ENCODE measurements around the gene SP1.

The SP1 gene

GRCh38 chr12:53462935-53463334, 83.0 kb downstream of the SP1 start:
- H3K4me3 ChIP-seq (ENCODE audit: low read depth, low read length): no peak overlapping the region
- in situ Hi-C loops (cut with HindIII; ENCODE audit: low sequenced_read_pairs): no loop called here
- TF ChIP-seq CTCF (IDR thresholded peaks at IDR 0.05; ENCODE audit: low read depth, low read length): no peak
- no peak for DNase-seq (ENCODE audit: low read depth, low spot score)

GRCh38 chr12:53463802-53464560, 84.0 kb downstream of the SP1 start:
- no peak overlapping the region for H3K4me3 ChIP-seq (ENCODE audit: low read depth, low read length)
- TF ChIP-seq CTCF (IDR thresholded peaks at IDR 0.05; ENCODE audit: low read depth, low read length): no peak
- in situ Hi-C loops (cut with HindIII; ENCODE audit: low sequenced_read_pairs): no loop called here
- DNase-seq (ENCODE audit: low read depth, low spot score): no peak

GRCh38 chr12:53464685-53465418, 84.9 kb downstream of the SP1 start:
- in situ Hi-C loops (cut with HindIII; ENCODE audit: low sequenced_read_pairs): no loop called here
- DNase-seq (ENCODE audit: low read depth, low spot score): no peak
- TF ChIP-seq CTCF (IDR thresholded peaks at IDR 0.05; ENCODE audit: low read depth, low read length): no peak
- no peak overlapping the region for H3K4me3 ChIP-seq (ENCODE audit: low read depth, low read length)

GRCh38 chr12:53465679-53466078, 85.7 kb downstream of the SP1 start:
- in situ Hi-C loops (cut with HindIII; ENCODE audit: low sequenced_read_pairs): no loop called here
- no peak overlapping the region for H3K4me3 ChIP-seq (ENCODE audit: low read depth, low read length)
- DNase-seq (ENCODE audit: low read depth, low spot score): no peak
- no peak for TF ChIP-seq CTCF (IDR thresholded peaks at IDR 0.05; ENCODE audit: low read depth, low read length)

Measured in astrocyte of the spinal cord (primary cell).